Small intestine (tissue), 7 donors: ENCODE measurements around the gene GLIS2. TPM values are rescaled to one million over a fixed set of nuclear protein-coding genes. Genes with fewer than 3 reads are reported as not detected.

Experiments used
- DNase-seq, 2 donors: peaks; one replicate each; pipeline versions ENCODE4 v3.0.0 to v3.0.0-alpha.2; 2013
- FAIRE-seq: peaks from 2 replicates; lab custom pipeline; 2012; peaks lifted over from hg19 to GRCh38; lab: Jason Lieb, UNC
- H3K27ac ChIP-seq, 3 donors: one replicate each; pipeline ENCODE4 v1.5.1; 2013; ENCODE audit warnings: low read length in 2 of 3, mild to moderate bottlenecking in 2 of 3, control low read depth in 1 of 3, inconsistent platforms in 1 of 3, low read depth in 1 of 3, moderate library complexity in 1 of 3
- H3K27me3 ChIP-seq, 3 donors: one replicate each; pipeline ENCODE4 v1.6.1; 2013; ENCODE audit warnings: low read length in 3 of 3, inconsistent platforms in 1 of 3; ENCODE audit not compliant: control insufficient read depth in 3 of 3, insufficient read depth in 3 of 3
- H3K36me3 ChIP-seq, 3 donors: one replicate each; pipeline ENCODE4 v1.6.1; 2013; ENCODE audit warnings: low read length in 3 of 3, inconsistent platforms in 1 of 3, low read depth in 1 of 3, mild to moderate bottlenecking in 1 of 3, moderate library complexity in 1 of 3; ENCODE audit not compliant: control insufficient read depth in 3 of 3, insufficient read depth in 2 of 3
- H3K4me1 ChIP-seq, 3 donors: one replicate each; pipeline ENCODE4 v1.6.1; 2013; ENCODE audit warnings: low read length in 2 of 3, inconsistent platforms in 1 of 3, low read depth in 1 of 3, mild to moderate bottlenecking in 1 of 3, moderate library complexity in 1 of 3; ENCODE audit not compliant: control insufficient read depth in 3 of 3, insufficient read depth in 2 of 3
- H3K4me3 ChIP-seq, 3 donors: one replicate each; pipeline ENCODE4 v1.5.1; 2013; ENCODE audit warnings: low read length in 3 of 3, control low read depth in 1 of 3, inconsistent platforms in 1 of 3, low read depth in 1 of 3, mild to moderate bottlenecking in 1 of 3, moderate library complexity in 1 of 3
- H3K9me3 ChIP-seq, 2 donors: one replicate each; pipeline ENCODE4 v1.6.1; 2013; ENCODE audit warnings: low read depth in 1 of 2, low read length in 1 of 2; ENCODE audit not compliant: control insufficient read depth in 2 of 2, insufficient read depth in 1 of 2
- WGBS, 3 donors: extraction: QIAGEN DNeasy Blood & Tissue Kit; methylation state at CpG; one replicate each; pipeline ENCODE4 v1.1.7; 2013; 5-methylcytosine and 5-hydroxymethylcytosine counted together
- polyA plus RNA-seq, 4 donors: library from polyadenylated mRNA; stranded (reverse) in 3 of 4; unstranded in 1 of 4; fragments of 200-250 nt in 3 of 4; fragments of 120-200 nt in 1 of 4; gene quantifications; one replicate each; pipeline versions ENCODE4 v1.2.1 to v1.2.3, GENCODE V29; 2013
- donor health status: healthy with polysubstance abuse.
- donor health status: control.
- donor health status: control.
- donor health status: Bipolar disorder and iron deficiency.
- donor health status: healthy.

Gene GLIS2
- polyA plus RNA-seq, 4 donors = 0.22 to 14.3 (median 2.3) TPM

DNA sequence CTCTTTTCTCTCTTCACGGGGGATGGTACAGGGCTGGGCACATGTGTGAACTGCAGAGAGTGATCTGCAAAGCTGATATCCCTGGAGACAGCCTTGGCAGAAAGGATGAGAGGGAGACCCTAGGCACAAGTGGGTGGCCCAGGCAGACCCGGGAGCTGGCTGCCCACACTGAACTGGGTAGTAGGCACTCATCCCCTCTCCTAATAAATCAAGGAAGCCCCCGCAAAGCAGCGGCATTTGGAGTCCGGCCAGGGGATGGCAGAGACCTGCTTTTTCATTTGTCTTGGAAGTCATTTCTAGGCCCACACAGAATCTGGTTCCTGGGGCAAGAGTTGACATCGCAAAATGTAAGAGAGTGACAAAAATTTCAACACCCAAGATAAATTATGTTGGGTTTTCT is 40.0 kb upstream of the GLIS2 start:
- Histone ChIP-seq H3K27ac (no peak overlapping the region), H3K27me3 (no peaks in the 10 kb centered on the region), H3K9me3 (peaks cover 0 to 3% of the 10 kb centered on the region in 2 donors), H3K4me3 (no peak overlapping the region), H3K4me1 (peaks cover 0 to 4% (median 2%) of the 10 kb centered on the region in 3 donors), H3K36me3 (no peaks in the 10 kb centered on the region)
- FAIRE-seq = no peak
- 88 to 91% (median 90%) methylated on average over 6 of the region's 6 CpGs for WGBS, 3 donors
- DNase-seq = no peak

DNA sequence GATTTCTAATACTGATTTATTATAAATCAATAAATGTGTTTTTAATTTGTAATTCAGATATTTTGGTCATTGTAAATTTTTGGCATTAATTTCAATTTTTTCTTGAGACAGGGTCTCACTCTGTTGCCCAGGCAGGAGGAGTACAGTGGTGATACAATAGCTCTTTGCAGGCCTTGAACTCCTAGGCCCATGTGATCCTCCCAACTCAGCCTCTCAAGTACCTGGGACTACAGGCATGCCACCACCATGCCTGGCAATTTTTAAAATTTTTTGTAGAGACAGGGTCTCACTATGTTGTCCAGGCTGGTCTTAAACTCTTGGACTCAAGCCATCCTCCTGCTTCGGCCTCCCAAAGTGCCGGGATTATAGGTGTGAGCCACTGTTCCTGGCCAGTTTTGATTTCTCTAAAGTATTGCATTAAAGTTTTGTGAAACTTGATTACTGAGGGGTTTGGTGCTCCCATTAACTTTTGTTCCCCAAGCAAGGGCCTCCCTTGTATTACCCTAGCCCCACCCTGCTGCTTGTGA is 37.8 kb upstream of the GLIS2 start:
- Histone ChIP-seq H3K27me3 (no peaks in the 10 kb centered on the region), H3K9me3 (peaks cover 0 to 8% of the 10 kb centered on the region in 2 donors), H3K4me1 (peaks cover 0 to 4% (median 0%) of the 10 kb centered on the region in 3 donors), H3K27ac (no peak overlapping the region), H3K36me3 (no peaks in the 10 kb centered on the region), H3K4me3 (no peak overlapping the region)
- no peak for DNase-seq
- WGBS, 3 donors = 96 to 97% (median 97%) methylated on average over 2 of the region's 2 CpGs
- FAIRE-seq = no peak

DNA sequence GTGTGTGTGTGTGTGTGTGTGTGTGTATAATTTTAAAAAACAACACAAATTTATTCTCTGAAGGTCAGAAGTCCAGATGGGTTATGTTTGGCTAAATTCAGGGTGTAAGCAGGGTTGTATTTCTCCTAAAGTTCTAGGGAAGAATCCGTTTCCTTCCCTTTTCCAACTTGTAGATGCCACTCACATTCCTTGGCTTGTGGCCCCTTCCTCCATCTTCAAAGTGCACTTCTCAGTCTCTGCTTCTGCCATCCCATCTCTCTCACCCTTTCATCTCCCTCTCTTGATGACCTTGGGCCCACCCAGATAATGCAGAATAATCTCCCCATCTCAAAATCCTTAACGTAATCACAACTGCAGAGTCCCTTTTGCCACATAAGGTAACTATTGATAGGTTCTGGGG is 35.2 kb upstream of the GLIS2 start:
- Histone ChIP-seq H3K9me3 (peaks cover 0 to 8% of the 10 kb centered on the region in 2 donors), H3K27ac (no peak overlapping the region), H3K4me3 (no peak overlapping the region), H3K36me3 (no peaks in the 10 kb centered on the region), H3K27me3 (peaks cover 0 to 3% (median 0%) of the 10 kb centered on the region in 3 donors), H3K4me1 (no peaks in the 10 kb centered on the region)
- FAIRE-seq (no peak), DNase-seq (no peak)
- 86 to 95% (median 87%) methylated on average over 2 of the region's 2 CpGs for WGBS, 3 donors

DNA sequence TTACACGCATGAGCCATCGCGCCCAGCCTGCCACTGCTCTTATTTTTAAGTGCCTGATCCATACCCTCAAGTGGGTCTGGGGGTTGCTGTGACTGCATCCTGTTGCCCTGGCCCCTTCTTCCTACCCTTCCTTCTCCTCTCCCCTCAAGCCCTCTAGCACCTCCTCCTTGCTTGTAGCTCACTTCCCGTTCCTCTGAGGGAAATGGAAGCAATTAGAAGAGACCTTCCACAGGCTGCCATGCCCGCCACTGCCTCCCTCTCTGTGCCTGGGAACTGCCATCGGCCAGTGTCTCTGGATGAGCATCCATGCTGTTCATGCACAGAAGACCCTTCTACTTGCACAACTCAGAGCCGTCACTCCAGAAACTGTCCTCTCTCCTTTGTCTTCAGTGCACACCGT is 32.4 kb upstream of the GLIS2 start:
- H3K27me3 ChIP-seq = peaks cover 0 to 3% (median 0%) of the 10 kb centered on the region in 3 donors
- H3K4me3 ChIP-seq = no peak overlapping the region
- FAIRE-seq = no peak
- H3K9me3 ChIP-seq = peaks cover 0 to 8% of the 10 kb centered on the region in 2 donors
- DNase-seq = no peak
- 76 to 78% (median 78%) methylated on average over 8 of the region's 8 CpGs for WGBS, 3 donors
- no peak overlapping the region for H3K27ac ChIP-seq
- peaks cover 0 to 5% (median 0%) of the 10 kb centered on the region in 3 donors for H3K4me1 ChIP-seq
- H3K36me3 ChIP-seq = no peaks in the 10 kb centered on the region

DNA sequence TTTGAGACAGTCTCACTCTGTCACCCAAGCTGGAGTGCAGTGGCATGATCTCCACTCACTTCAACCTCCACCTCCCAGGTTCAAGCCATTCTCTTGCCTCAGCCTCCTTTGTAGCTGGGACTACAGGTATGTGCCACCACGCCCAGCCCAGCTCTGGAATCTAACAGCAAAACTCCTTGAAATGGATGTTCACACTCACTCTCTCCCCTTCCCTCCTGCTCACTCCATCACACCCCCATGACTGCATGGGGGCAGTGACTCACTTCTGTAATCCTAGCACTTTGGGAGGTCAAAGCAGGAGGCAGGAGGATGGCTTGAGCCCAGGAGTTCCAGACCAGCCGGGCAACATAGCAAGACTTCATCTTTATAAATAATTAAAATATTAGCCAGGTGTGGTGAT is 31.9 kb upstream of the GLIS2 start:
- H3K4me3 ChIP-seq = no peak overlapping the region
- DNase-seq = no peak
- H3K27ac ChIP-seq = no peak overlapping the region
- peaks cover 0 to 8% of the 10 kb centered on the region in 2 donors for H3K9me3 ChIP-seq
- peaks cover 0 to 5% (median 0%) of the 10 kb centered on the region in 3 donors for H3K4me1 ChIP-seq
- H3K36me3 ChIP-seq = no peaks in the 10 kb centered on the region
- 60 to 80% (median 66%) methylated on average over 2 of the region's 2 CpGs for WGBS, 3 donors
- FAIRE-seq = no peak
- peaks cover 0 to 3% (median 0%) of the 10 kb centered on the region in 3 donors for H3K27me3 ChIP-seq

DNA sequence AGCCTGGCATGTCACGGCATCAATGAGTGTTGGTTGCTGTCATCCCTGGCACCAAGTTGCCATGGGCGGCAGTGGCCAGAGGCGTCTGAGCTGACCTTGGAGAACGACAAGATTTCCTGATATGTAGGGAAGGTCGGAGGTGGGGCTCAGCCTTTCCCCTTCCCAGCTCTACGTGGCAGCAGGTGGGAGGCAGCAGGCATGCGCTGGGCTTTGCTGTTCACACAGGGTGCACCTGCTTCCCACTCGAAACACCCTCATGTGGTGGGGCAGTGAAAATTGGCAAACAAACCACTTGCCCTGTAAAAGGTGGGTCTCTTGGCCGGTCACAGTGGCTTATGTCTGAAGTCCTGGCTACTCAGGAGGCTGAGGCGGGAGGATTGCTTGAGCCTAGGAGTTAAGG is 30.7 kb upstream of the GLIS2 start:
- no peak for DNase-seq
- WGBS, 3 donors = 38 to 75% (median 51%) methylated on average over 10 of the region's 10 CpGs
- no peak for FAIRE-seq
- Histone ChIP-seq H3K9me3 (peaks cover 0 to 8% of the 10 kb centered on the region in 2 donors), H3K27me3 (peaks cover 0 to 3% (median 0%) of the 10 kb centered on the region in 3 donors), H3K4me1 (peaks cover 0 to 5% (median 0%) of the 10 kb centered on the region in 3 donors), H3K27ac (no peak overlapping the region), H3K4me3 (no peak overlapping the region), H3K36me3 (no peaks in the 10 kb centered on the region)

DNA sequence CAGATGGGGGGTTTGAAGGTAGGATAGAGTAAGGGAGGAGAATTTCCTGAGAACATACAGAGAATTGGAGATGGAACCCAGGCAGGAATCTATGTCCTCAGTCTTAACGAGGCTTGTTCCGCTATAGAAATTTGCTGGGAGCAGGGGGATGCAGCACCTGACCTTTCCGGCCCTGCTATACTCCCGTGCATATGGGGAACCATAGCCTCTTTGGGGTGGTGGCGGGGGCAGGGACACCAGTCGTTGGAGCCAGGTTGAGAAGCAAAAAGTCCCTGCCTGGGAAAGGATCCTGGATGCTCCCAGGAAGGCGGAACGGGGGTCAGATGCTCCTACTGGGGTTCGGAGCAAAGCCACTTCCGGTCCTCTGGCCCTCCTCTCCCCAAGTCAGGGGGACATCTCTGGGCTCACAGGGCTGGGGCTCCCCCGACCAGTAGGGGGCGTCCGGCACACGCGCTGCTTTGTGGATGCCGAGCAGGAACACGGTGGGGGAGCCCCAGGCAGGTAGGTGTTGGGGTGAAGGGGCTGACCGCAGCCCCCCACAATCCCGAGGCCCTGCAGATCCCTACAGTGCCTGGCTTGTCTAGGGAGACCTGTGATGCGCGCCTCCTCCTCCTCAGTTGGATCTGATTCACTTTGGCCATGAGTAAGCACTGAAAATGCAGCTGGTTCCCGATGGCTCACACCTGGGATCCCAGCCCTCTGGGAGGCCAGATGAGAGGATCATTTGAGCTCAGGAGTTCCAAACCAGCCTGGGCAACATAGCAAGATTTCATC is 27.5 kb upstream of the GLIS2 start:
- DNase-seq (peak; percentile 69 to 87), FAIRE-seq (no peak)
- Histone ChIP-seq H3K9me3 (no peaks in the 10 kb centered on the region), H3K27me3 (peaks cover 0 to 3% (median 0%) of the 10 kb centered on the region in 3 donors), H3K36me3 (no peaks in the 10 kb centered on the region), H3K4me1 (peaks cover 0 to 6% (median 0%) of the 10 kb centered on the region in 3 donors), H3K4me3 (no peak overlapping the region), H3K27ac (no peak overlapping the region)
- WGBS, 3 donors = 12 to 16% (median 15%) methylated on average over 15 to 22 of the region's 22 CpGs

DNA sequence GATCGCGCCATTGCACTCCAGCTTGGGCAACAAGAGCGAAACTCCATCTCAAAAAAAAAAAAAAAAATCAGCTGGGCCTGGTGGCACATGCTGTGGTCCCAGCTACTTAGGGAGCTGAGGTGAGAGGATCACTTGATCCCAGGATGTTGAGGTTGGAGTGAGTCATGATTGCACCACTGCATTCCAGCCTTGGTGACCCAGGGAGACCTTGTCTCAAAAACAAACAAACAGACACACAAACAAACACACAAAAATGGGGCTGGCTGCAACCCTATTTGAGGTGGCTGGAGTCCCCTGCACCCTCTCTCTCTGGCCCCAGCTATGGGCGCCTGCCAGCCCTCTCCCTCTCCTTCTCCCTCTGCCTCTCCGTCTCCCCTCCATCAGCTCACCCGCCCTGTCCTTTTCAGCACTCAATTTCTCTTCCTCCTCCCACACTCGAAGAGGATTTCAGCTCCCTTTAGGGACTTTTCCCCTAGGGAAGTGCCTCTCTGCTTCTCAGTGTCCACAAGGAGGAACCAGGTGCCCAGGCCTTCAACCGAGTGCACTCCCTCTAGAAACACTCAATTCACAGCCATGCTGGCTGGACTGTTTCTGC is 25.5 kb upstream of the GLIS2 start:
- WGBS, 3 donors = 73 to 82% (median 77%) methylated on average over 7 to 8 of the region's 8 CpGs
- FAIRE-seq = no peak
- H3K27me3 ChIP-seq = no peaks in the 10 kb centered on the region
- no peaks in the 10 kb centered on the region for H3K9me3 ChIP-seq
- H3K36me3 ChIP-seq = no peaks in the 10 kb centered on the region
- peaks cover 0 to 17% (median 0%) of the 10 kb centered on the region in 3 donors for H3K4me1 ChIP-seq
- no peak for DNase-seq
- H3K27ac ChIP-seq = no peak overlapping the region
- H3K4me3 ChIP-seq = no peak overlapping the region
